HG02678 (cell line): ENCODE measurements around the gene ACOT9.
A peak's percentile ranks its signal among the peaks of the same experiment; 100 is the strongest.
"Not testable (repeated sequence)": the region's sequence is repeated elsewhere in the genome, so short reads cannot be mapped to it uniquely, and the experiment has no call there.

Experiments used
- ATAC-seq: cut with Tn5 transposase; IDR thresholded peaks from one replicate; pipeline ENCODE4 v1.9.1; 2021; ENCODE audit warnings: mild to moderate bottlenecking, moderate library complexity; ENCODE audit not compliant: unreplicated experiment

Gene ACOT9

DNA sequence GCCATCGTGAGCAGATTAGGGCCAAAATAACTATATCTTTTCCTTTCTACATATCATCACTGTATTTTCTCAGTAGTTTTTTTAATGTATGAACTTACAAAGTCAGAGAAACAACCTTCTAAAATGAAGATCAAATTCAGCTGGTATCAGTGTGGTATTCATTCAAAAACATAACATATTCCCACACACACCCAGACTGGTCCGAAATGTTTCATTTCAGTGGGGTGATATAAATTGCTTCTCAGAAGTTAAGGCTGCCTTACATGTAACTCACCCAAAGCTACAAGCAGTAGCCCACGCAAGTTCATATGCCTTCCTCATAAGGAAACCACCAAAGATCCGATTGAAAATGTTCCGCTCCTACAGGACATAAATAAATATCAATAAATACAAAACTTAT lies 37.8 kb downstream of the ACOT9 start:
- no peak for ATAC-seq

GRCh38 chrX:23704673-23705206 lies 38.3 kb downstream of the ACOT9 start:
- ATAC-seq, result no peak

DNA sequence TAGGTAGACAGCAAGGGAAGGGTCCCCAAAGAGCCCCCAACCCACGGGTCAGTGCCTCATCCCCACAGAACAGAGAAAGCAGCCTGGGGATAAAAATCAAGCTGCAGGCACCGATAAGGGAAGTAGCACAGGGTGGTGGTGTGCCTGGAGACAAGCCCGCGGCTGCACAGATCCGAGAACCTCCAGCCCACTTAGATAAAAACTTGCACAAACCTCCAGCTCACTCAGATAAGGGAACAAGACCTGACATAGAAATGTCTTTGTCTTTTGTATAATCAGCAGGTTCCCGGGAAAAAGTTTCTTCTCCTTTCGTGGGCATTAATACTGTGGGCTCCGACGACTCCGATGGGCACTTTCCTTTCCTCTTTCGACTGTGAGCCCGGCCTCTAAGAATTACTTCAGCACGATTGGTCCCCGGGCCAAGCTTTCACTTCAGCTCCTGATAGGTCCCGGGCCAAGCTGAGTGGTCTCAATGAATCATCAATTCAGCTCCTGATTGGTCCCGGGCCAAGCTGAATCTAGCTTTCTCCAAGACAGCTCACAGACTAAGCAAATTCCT lies 43.4 kb downstream of the ACOT9 start:
- no peak for ATAC-seq

GRCh38 chrX:23694606-23695005 lies 48.5 kb downstream of the ACOT9 start:
- ATAC-seq, result no peak

DNA sequence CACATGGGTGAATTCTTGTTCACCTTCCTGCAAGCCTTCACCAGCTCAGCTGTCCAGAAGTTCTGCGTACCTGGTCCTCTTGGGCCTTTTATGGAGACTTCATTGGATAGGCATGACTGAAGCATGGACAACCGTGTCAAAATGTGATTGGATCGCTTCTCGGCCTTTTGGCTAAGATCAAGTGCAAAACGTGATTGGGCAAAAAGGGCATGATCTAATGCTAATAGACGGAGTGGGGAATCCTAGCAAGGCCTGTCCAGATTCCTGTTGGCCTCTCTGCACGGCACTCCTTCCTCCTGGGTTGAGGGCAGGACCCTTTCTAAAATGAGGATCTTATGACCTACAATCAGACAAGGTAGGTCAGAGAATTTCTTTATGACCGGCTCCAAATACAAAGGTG lies 50.9 kb downstream of the ACOT9 start:
- no peak for ATAC-seq

- ATAC-seq, result not testable (repeated sequence)
Measured at GRCh38 chrX:23676486-23676885, 66.6 kb downstream of the ACOT9 start.

DNA sequence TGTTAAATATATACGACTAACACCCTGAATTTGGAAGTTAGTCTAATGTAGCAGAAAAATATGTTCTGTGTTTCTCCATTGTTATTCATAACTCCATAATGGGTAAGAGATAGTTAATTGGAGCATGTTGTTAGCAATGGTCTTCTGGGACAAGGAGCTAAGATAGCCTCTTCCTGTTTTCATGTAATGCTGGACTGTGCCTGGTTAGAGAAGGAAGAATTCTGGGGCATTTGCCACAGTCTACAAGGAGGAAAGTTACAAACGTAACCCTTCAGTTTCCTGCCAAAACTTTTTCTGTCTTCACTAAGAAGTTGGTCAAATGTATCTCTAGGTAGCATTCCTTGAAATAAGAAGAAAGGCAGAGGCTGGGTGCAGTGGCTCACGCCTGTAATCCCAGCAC lies 70.0 kb downstream of the ACOT9 start:
- ATAC-seq, result no peak

DNA sequence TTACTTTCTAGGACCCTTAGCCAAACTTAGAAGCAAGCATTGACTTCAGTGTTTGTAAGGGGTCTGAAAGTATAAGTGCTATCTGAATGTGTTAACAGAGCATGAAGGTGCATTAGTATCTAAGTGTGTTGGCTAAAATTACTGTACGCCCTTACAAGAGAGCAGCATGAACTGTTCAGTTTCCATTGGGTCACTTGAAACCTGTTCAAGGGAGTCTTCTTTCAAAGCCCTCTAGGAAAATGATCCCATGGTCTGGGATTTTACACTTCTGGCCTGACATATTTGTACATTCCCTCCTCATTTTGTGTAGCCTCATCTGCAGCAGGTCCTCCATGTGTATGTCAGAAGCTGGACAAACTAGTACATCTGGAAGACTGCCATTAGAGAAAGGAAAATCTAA lies 72.5 kb downstream of the ACOT9 start:
- no peak for ATAC-seq

GRCh38 chrX:23668335-23668734 lies 74.7 kb downstream of the ACOT9 start:
- peak; percentile 49 for ATAC-seq

DNA sequence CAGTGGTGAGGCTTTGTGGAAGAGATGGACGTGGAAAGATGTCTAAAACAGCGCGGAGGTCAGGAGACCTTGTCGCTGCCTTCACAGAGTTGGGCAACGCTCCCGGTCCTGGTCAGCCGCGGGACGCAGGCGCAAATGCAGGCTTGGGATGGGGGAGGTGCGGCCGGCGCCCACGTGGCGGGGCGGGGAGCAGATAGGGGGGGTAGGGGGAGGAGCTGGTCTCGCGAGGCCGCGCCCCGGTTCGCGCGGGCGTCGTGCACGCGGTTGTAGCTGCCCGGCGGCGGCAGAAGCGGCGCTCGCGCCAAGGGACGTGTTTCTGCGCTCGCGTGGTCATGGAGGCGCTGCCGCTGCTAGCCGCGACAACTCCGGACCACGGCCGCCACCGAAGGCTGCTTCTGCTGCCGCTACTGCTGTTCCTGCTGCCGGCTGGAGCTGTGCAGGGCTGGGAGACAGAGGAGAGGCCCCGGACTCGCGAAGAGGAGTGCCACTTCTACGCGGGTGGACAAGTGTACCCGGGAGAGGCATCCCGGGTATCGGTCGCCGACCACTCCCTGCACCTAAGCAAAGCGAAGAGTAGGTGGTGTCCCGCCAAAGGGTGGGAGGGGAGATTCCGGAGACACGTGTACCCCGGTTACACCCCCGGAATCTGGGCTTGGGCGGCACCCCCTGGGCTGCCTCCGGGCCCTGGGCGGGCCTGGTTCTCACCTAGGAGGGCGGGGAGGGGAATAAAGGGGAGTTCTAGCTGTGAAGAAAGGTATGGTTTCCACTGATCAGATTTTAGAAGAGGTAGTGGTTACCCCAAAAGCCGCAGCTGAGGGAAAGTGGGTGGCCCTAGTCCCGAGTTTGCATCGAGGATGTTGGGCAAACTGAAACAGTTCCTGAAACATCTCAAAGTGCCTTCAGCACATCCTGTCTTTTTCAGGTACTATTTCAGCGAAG lies 75.6 kb downstream of the ACOT9 start, which contains the start of gene PRDX4:
TSS of gene PRDX4 (plus strand) at position 255 of the 939 bp plus-strand sequence. CDS start at position 333, 78 bp downstream.
- ATAC-seq, result peak; percentile 60

DNA sequence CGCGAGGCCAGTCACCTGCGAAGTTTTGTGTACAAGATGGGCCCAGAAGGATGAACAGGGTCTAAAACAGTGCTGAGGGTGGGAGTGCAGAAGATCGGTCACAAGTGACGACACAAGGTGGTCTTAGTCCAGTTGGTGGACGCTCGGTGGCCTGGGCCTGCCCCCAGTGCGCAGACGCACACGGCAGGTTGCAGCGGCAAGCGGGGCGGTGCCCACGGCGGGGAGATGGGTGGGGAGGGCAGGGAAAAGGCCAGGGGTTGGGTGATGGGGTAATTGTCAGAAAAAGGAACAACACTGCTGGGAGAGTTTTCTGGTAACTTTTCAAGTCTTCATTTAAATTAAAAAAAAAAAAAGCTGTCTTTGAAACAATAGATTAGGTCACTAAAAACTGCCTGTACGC lies 76.8 kb downstream of the ACOT9 start:
- ATAC-seq, result no peak

DNA sequence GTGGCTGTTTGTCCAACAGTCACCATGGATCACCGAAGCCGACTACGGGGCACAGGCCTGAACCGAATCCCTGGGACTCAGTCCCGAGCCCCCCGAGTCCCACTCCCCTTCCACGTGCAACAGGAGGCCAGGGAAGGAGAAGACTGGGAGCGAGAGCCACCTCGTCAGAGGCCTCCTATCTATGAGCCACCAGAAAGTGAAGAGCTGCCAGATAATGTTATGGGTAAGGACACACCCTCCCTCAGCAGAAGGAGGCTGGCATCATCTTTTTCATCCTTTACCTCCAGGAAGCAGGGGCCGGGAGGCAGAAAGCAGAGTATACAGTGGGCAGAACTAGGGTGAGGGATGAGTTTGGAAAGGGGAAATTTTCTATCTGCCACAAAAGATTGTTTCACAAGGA lies 78.6 kb downstream of the ACOT9 start:
- no peak for ATAC-seq

DNA sequence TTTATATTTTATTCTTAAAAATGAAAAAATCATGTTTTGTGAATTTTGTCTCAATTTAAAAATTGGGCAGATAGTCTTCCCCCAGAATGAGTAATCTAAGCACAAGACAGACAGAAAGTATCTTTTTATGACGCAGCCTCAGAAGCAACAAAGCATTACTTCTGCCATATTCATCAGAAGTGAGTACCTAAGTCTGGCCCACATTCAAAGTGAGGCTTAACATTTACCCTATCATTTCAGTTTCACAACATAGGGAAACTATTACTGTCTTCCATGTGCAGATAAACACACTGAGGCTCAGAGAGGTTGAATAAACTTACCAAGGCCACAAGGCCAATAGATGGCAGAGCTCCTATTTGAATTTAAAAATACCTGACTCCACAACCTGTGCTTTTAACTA lies 80.2 kb downstream of the ACOT9 start:
- peak; percentile 35 for ATAC-seq

- ATAC-seq, result no peak
Measured at GRCh38 chrX:23662187-23662586, 80.9 kb downstream of the ACOT9 start.

GRCh38 chrX:23661671-23662070 lies 81.4 kb downstream of the ACOT9 start:
- no peak for ATAC-seq

- ATAC-seq, result no peak
Measured at GRCh38 chrX:23660766-23661132, 82.3 kb downstream of the ACOT9 start.

DNA sequence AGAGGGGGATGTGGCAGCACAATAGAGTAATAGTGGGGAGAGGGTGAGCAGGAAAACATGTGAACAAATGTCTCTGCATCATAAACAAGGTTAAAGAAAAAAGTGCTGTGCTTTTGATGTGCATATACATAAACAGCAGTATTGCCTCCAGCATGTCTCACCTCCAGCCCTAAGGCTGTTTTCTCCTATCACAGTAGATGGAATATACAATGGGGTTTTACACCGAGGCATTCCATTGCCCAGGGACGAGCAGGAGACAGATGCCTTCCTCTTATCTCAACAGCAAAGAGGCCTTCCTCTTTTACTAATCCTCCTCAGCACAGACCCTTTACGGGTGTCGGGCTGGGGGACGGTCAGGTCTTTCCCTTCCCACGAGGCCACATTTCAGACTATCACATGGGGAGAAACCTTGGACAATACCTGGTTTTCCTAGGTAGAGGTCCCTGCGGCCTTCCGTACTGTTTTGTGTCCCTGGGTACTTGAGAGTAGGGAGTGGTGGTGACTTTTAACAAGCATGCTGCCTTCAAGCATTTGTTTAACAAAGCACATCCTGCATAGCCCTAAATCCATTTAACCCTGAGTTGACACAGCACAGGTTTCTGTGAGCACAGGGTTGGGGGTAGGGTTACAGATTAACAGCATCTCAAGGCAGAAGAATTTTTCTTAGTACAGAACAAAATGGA lies 82.9 kb downstream of the ACOT9 start:
- not testable (repeated sequence) for ATAC-seq

DNA sequence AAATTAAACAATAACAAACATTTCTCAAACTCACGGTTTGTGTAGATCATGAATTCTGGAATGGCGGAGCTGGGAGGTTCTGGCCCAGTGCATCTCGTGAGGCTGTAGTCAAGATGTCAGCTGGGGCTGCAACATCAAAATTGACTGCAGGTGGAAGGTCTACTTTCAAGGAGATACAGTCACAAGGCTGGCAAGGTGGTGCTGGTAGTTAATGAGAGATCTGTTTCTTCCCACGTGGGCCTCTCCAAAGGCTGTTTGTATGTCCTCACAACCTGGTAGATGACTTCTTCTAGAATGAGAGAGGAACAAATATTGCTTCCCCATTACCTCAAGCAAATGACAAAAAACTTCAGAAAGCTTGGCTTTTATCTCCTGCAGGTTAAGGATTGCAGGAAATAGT lies 83.7 kb downstream of the ACOT9 start:
- ATAC-seq, result no peak

- no peak for ATAC-seq
Measured at GRCh38 chrX:23656684-23657083, 86.4 kb downstream of the ACOT9 start.

DNA sequence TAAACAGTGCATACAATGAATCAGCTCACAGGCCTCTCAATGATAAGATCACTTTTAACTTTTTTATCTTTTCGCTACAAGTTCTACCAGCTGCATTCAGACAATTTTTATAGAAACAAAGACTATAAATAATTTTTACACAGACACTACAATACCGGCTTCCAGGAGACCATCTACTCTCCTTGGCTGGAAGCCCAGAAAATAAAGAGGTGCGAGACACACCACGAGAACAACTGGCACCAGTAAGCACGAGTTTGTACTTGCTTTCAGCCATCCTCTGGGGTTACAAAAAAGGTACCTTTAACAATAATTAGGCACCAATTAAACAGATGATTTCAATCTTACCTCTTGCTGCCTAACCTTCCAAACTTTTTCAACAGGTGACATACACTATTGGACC lies 87.0 kb downstream of the ACOT9 start:
- ATAC-seq, result no peak
